Common myeloid progenitor, CD34-positive (primary cell): ENCODE results near the gene KIF1A.
"Not testable (repeated sequence)": the region's sequence is repeated elsewhere in the genome, so short reads cannot be mapped to it uniquely, and the experiment has no call there.

Experiments used
- CTCF ChIA-PET: fragments of 350-600 bp; sonication (Branson Sonifier 250); formaldehyde crosslinking; loops from one replicate; lab custom pipeline; 2021; ENCODE audit warnings: antibody characterized with exemption; lab: Charles Lee
- POLR2A ChIA-PET: fragments of 350-600 bp; sonication (Branson Sonifier 250); formaldehyde crosslinking; loops from one replicate; lab custom pipeline; 2021; ENCODE audit warnings: antibody characterized with exemption; lab: Charles Lee
- DNase-seq, 3 donors: peaks; one replicate each; pipeline versions ENCODE4 v3.0.0 to v3.0.0-alpha.2; 2013
- H3K27ac ChIP-seq, 2 experiments: 1 replicate in 1 of 2; 2 replicates in 1 of 2; pipeline ENCODE4 v1.7.0; 2013; ENCODE audit warnings: inconsistent platforms in 2 of 2, low read length in 2 of 2, mild to moderate bottlenecking in 2 of 2, low read depth in 1 of 2, moderate library complexity in 1 of 2; ENCODE audit not compliant: severe bottlenecking in 2 of 2, insufficient read depth in 1 of 2, poor library complexity in 1 of 2
- H3K27me3 ChIP-seq, 5 experiments: replicated peaks in 2 of 5; 1 replicate in 3 of 5; 2 replicates in 2 of 5; pipeline versions ENCODE4 v1.6.1 to v1.7.0; 2013; ENCODE audit warnings: low read length in 4 of 5, mild to moderate bottlenecking in 2 of 5, moderate library complexity in 2 of 5, inconsistent platforms in 1 of 5; ENCODE audit not compliant: insufficient read depth in 5 of 5, control insufficient read depth in 4 of 5
- H3K36me3 ChIP-seq, 4 experiments: 1 replicate in 2 of 4; 2 replicates in 2 of 4; pipeline versions ENCODE4 v1.6.1 to v1.7.0; 2013; ENCODE audit warnings: low read length in 3 of 4, control low read depth in 1 of 4, mild to moderate bottlenecking in 1 of 4; ENCODE audit not compliant: control insufficient read depth in 4 of 4, insufficient read depth in 4 of 4
- H3K4me1 ChIP-seq, 4 experiments: 1 replicate in 3 of 4; 2 replicates in 1 of 4; pipeline versions ENCODE4 v1.6.1 to v1.7.1; 2013; ENCODE audit warnings: low read length in 3 of 4, mild to moderate bottlenecking in 3 of 4, control low read depth in 1 of 4, inconsistent platforms in 1 of 4, moderate library complexity in 1 of 4; ENCODE audit not compliant: control insufficient read depth in 4 of 4, insufficient read depth in 4 of 4; ENCODE audit errors: control extremely low read depth in 1 of 4
- H3K4me3 ChIP-seq, 7 experiments: 1 replicate in 4 of 7; 2 replicates in 3 of 7; pipeline versions ENCODE4 v1.5.1 to v1.7.0; 2013; ENCODE audit warnings: mild to moderate bottlenecking in 7 of 7, low read length in 6 of 7, moderate library complexity in 6 of 7, inconsistent platforms in 2 of 7, low read depth in 2 of 7, control low read depth in 1 of 7; ENCODE audit not compliant: insufficient read depth in 4 of 7, control insufficient read depth in 1 of 7; ENCODE audit errors: extremely low read depth in 1 of 7
- H3K9me3 ChIP-seq, 5 experiments: 1 replicate in 4 of 5; 2 replicates in 1 of 5; pipeline versions ENCODE4 v1.6.1 to v1.7.1; 2013; ENCODE audit warnings: low read length in 4 of 5, mild to moderate bottlenecking in 2 of 5, inconsistent platforms in 1 of 5, low read depth in 1 of 5, moderate library complexity in 1 of 5; ENCODE audit not compliant: control insufficient read depth in 4 of 5, insufficient read depth in 2 of 5; ENCODE audit errors: control extremely low read depth in 1 of 5
- WGBS: methylation state at CpG from one replicate; pipeline ENCODE4 v1.1.5; 2013; ENCODE audit not compliant: insufficient coverage; 5-methylcytosine and 5-hydroxymethylcytosine counted together

KIF1A gene

GRCh38 chr2:240781471-240782220 is 38.4 kb downstream of the KIF1A start:
- Histone ChIP-seq H3K27ac (no peak overlapping the region), H3K36me3 (no peaks in the 10 kb centered on the region), H3K9me3 (no peaks in the 10 kb centered on the region), H3K4me1 (no peaks in the 10 kb centered on the region), H3K27me3 (peaks cover 0 to 2% (median 0%) of the 10 kb centered on the region in 5 experiments), H3K4me3 (no peak overlapping the region)
- POLR2A ChIA-PET: no interaction called here
- 92% methylated on average over 56 of the region's 58 CpGs for WGBS
- peak in 1 of 3 donors; percentile 6 for DNase-seq
- CTCF ChIA-PET: no interaction called here

DNA sequence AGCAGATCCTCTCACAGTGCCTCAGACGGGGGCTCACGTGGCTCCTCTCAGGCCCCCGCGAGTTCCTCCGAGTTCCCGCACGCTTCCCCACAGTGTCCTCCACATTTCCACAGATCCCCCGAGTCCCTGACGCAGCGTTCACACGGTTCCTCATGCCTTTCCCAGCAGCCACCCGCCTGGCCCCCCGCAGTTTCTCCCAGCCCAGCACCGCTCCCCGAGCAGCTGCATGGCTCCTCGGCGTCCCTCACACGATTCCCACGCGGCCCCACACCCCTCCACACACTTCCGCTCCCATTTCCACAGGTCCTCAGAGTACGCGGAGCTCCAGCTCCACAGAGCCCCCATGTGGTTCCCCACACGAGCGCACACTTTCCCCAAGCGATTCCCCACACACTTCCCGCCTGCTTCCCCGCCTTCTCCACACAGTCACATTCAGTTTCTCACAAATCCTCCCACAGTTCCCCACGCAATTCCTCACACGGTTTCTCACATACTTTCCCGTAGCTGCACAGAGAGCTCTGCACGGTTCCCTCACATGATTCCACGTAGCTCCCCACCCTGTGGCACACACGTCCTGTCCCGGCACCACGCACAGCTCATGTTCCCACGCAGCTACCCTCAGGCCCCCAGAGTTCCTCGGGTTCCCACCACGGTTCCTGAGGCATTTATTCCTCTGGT is 39.9 kb downstream of the KIF1A start:
- Histone ChIP-seq H3K27me3 (peaks cover 0 to 2% (median 0%) of the 10 kb centered on the region in 5 experiments), H3K4me3 (no peak overlapping the region), H3K36me3 (no peaks in the 10 kb centered on the region), H3K9me3 (no peaks in the 10 kb centered on the region), H3K4me1 (no peaks in the 10 kb centered on the region), H3K27ac (no peak overlapping the region)
- no peak for DNase-seq
- ChIA-PET CTCF (interaction anchor here (1.0 to 1.3 kb wide), 3 partner anchors 9 to 21 kb away, joined by 4 to 6 read pairs (median 4); no protein-coding TSS in a partner anchor), POLR2A (no interaction called here)
- WGBS: 84% methylated on average over 37 of the region's 39 CpGs

GRCh38 chr2:240779250-240779832 is 40.7 kb downstream of the KIF1A start:
- H3K4me3 ChIP-seq, H3K27me3 ChIP-seq, H3K4me1 ChIP-seq, POLR2A ChIA-PET, H3K36me3 ChIP-seq, H3K9me3 ChIP-seq, H3K27ac ChIP-seq: not testable (repeated sequence)
- CTCF ChIA-PET: interaction anchor here (1.3 kb wide), 1 partner anchor 20 kb away, joined by 4 read pairs; no protein-coding TSS in a partner anchor
- DNase-seq: peak in 2 of 3 donors; percentile 6 to 7
- WGBS: 87% methylated on average over 6 of the region's 6 CpGs

DNA sequence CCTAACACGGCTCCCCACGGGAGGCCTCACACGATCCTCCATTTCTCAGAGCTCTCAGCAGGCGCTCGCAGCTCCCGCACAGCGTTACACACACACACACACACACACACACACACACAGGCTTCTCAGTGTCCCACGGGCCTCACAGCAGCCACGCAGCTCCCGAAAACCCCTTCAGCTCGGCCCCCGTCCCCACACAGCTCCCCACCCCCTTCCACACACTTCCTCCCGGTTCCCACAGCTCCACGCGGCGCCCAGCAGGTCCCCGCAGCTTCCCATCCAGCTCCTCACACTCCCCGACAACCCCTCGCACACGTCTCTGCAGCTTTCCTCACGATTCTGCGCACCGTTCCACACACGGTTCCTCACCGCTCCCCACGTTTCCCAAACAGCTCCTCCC is 41.6 kb downstream of the KIF1A start:
- no peak overlapping the region for H3K4me3 ChIP-seq
- H3K36me3 ChIP-seq: no peaks in the 10 kb centered on the region
- no peaks in the 10 kb centered on the region for H3K9me3 ChIP-seq
- WGBS: 91% methylated on average over 15 of the region's 26 CpGs
- no peaks in the 10 kb centered on the region for H3K4me1 ChIP-seq
- H3K27me3 ChIP-seq: peaks cover 0 to 2% (median 0%) of the 10 kb centered on the region in 5 experiments
- CTCF ChIA-PET: no interaction called here
- H3K27ac ChIP-seq: no peak overlapping the region
- POLR2A ChIA-PET: interaction anchor here (0.7 kb wide), 1 partner anchor 36 kb away, joined by 5 read pairs; no protein-coding TSS in a partner anchor
- DNase-seq: no peak

DNA sequence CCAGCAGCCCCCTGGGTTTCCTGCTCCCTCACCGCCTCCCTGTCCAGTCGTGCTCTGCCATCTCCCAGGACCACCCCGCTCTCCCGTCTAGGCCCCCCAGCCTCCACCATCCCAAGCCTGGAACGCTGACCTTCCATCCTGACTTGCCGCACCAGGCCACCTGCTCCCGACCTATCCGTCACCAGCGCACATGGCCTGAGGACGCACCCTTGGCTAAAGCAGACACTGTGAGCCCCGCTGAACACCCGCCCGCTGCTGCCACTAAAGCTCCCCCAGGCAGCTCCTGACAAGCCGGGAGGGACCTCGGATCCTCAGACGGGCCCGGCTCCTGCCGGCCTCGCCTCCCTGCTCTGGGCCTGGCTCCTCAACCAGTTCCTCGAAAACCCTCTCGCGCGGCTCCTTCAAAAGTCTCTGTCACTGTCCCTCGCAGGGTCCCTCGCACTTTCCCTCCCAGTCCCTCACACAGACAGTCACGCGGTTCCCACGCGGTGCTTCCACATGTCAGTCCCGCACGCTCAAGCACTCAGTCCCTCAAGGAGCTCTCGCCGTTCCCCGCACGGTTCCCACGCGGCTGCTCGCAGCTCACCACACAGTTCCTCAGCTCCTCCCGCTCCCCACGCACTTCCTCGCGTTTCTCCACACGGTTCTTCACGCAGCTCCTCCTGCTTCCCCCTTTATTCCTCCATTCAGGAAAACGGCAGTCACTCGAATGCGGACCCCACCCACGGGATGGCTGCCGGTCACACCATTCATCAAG is 42.4 kb downstream of the KIF1A start:
- DNase-seq: no peak
- peaks cover 0 to 2% (median 0%) of the 10 kb centered on the region in 5 experiments for H3K27me3 ChIP-seq
- no peak overlapping the region for H3K4me3 ChIP-seq
- ChIA-PET POLR2A (no interaction called here), CTCF (no interaction called here)
- WGBS: 88% methylated on average over 43 of the region's 49 CpGs
- H3K36me3 ChIP-seq: no peaks in the 10 kb centered on the region
- no peaks in the 10 kb centered on the region for H3K9me3 ChIP-seq
- no peaks in the 10 kb centered on the region for H3K4me1 ChIP-seq
- H3K27ac ChIP-seq: no peak overlapping the region

GRCh38 chr2:240775905-240776304 is 44.1 kb downstream of the KIF1A start:
- no peak for DNase-seq
- ChIA-PET CTCF (interaction anchor here (1.9 kb wide), 1 partner anchor 16 kb away, joined by 4 read pairs; no protein-coding TSS in a partner anchor), POLR2A (no interaction called here)
- Histone ChIP-seq H3K36me3 (no peaks in the 10 kb centered on the region), H3K9me3 (no peaks in the 10 kb centered on the region), H3K27ac (no peak overlapping the region), H3K4me1 (no peaks in the 10 kb centered on the region), H3K4me3 (no peak overlapping the region), H3K27me3 (peaks cover 0 to 2% (median 0%) of the 10 kb centered on the region in 5 experiments)
- WGBS: 95% methylated on average over 7 of the region's 8 CpGs
